ENCODE measurements around the gene ZNF148.

ZNF148 gene

DNA sequence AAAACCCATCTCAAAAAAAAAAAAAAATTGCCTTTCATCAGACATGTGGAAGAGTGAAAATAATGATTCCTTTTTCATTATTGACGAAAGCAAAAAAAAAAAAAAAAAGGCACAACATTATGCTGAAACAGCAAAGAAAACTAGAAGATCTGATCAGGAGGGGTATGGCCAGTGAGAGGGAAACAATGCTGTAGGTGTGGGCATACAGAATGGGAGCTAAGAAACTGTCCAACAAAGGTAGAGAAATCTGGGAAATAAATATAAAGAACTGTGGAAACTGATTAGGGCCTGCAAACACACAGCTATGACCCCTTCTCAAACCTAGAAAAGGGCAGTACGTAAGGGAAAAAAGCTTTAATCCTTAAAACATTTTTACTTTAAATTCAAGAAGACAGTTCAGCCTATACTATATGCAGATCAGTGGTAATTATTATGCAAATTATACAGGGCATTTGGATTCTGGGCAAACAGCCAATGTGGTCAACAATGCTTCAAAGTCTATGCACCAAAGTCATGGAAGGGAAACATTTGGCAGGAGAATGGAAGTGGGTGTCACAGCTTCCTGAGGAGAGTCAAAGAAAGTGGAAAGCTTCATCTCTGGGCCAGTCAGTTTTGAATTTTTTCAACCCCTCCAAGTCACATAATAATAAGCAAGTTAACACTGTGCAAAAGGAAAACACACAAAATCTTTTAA lies 94.3 kb downstream of the ZNF148 start:
- peak; percentile 78 for DNase-seq (ENCODE audit: low read depth)

DNA sequence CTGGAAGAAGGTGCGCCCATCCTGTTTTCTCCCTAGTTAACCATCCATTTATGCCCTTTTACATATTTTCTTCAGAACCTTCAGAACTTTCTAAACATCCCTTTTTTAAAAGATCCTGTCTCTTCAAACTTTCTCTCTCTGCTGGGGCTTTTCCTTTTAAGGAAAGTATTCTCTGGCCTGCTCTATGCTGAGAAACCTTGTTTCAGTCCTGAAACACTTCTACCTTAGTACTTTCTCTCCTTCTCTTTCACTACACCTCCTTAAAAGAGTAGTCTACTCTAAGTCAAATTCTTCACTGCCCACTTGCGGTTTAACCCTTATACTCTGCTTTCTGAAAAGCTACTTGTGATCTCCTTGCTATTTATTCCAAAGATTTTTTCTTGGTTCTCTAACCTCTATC lies 97.0 kb downstream of the ZNF148 start:
- no peak for DNase-seq (ENCODE audit: low read depth)

DNA sequence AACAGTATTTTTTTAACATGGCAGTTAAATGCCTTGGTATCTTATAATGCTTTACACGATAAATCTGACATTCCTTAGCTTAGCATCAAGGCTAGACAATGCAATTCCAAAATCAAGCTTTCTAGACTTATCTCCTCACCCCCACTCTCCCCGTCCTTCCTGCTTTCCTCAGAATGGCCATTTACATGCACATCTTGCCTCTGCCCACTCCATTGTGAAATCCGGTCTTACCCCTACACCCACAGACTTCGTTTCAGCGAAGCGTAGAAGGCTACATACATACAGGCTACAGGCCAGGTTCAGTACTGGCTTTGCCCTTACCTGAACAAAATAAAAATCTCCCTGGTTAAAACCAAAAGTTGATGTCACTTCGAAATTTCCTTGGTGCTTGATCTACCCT lies 104.0 kb downstream of the ZNF148 start:
- DNase-seq (ENCODE audit: low read depth): no peak

DNA sequence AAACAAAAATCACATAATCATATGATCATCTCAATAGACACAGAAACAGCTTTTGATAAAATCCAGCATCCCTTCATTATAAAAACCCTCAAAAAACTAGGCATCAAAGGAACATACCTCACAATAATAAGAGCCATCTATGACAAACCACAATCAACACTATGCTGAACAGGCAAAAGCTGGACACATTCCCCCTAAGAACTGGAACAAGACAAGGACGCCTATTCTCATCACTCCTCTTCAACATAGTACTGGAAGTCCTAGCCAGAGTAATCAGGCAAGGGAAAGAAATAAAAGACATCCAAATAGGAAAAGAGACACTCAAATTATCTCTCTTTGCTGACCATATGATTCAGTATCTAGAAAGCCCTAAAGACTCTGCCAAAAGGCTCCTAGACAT lies 107.7 kb downstream of the ZNF148 start:
- no peak for DNase-seq (ENCODE audit: low read depth)

DNA sequence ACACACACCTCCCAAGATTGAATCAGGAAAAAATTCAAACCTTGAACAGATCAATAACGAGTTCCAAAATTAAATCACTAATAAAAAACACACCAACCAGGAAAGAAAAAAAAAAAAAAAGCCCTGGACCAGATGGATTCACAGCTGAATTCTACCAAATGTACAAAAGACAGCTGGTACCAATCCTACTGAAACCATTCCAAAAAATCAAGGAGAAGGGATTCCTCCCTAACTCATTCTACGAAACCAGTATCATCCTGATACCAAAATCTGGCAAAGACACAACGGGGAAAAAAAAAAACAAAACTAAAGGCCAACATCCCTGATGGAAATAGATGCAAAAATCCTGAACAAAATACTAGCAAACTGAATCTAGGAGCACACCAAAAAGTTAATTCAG lies 108.2 kb downstream of the ZNF148 start:
- no peak for DNase-seq (ENCODE audit: low read depth)

DNA sequence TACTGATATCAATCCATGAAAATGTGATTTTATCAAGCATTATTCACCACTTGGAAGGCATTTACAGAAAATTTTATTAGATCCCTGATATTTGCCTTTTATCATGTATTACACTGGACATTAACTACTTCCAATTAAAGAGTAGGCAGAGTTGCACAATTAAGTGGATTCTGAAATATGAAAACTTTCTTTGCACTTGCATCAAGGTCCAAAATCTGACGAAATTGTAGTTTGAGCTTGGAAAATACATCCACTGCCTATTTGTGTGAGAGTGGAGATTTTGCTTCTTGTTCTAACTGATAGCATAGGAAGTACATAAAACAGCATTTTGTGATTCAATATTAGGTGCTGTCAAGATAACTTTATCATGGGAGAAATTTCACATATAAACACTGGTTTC lies 113.0 kb downstream of the ZNF148 start:
- no peak for DNase-seq (ENCODE audit: low read depth)

DNA sequence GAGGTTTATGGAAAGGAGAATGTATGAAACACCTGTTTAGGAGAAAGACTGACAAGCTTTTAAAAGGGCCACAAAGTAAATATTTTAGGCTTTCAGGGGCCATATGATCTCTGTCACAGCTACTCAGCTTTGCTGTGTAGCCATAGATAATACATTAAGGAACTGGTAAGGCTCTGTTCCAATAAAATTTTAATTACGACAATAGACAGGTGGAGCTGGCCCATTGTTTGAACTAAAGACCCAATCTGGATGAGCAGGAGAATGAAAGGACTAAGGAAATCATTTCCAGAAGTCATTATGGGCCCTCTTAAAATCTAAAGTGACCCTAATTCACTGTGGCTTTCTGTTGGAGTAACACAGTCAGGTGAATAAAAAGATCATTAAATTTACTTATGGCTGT lies 114.1 kb downstream of the ZNF148 start:
- DNase-seq (ENCODE audit: low read depth): no peak

DNA sequence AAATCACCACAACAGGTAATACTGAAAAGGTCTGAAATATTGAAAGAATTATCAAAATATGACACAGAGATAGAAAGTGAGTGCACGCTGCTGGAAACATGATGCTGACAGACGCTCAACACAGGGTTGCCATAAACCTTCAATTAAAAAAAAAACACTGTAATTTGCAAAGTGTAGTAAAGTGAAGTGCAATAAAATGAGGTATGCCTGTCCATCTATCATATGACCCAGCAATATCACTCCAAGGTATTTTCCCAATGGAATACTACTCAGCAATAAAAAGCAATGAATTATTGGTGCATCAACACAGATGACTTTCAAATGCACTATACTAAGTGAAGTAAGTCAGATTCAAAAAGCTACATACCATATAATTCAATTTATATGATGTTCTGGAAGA lies 115.0 kb downstream of the ZNF148 start:
- DNase-seq (ENCODE audit: low read depth): no peak

DNA sequence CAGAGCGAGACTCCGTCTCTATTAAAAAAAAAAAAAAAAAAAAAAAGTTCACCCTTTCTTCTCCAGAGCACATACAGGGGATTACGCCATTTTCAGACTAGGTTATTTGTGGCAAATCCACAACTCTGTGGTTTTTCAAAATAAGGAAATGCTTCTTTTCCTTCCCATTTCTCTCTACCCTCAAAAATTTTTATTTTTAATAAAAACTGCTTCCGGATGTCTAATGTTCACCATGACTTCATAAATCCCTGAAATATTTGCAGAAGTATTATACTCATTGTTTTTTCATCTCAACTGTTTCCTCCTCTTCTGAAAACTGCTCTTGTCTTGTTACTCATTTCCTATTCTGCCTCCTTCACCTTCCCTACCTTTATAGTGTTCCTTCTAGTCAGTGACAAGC lies 117.6 kb downstream of the ZNF148 start:
- DNase-seq (ENCODE audit: low read depth): no peak

DNA sequence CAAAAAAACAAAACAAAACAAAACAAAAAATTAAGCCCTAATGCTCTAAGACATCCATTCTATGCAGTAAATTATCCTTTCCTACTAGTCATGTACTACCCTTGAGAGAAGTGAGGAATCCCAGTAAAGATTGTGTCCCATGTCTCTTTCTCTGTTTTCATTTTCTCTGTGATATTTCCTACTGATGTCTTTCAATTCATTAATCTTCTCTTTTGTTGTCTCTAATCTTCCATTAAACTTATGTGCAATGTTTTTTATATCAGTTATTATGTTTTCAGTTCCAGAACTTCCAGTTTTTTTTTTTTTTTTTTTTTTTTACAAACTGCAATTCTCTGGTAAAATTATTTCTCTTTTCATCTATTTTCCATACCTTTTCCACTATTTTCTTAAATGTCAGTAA lies 118.5 kb downstream of the ZNF148 start:
- no peak for DNase-seq (ENCODE audit: low read depth)

DNA sequence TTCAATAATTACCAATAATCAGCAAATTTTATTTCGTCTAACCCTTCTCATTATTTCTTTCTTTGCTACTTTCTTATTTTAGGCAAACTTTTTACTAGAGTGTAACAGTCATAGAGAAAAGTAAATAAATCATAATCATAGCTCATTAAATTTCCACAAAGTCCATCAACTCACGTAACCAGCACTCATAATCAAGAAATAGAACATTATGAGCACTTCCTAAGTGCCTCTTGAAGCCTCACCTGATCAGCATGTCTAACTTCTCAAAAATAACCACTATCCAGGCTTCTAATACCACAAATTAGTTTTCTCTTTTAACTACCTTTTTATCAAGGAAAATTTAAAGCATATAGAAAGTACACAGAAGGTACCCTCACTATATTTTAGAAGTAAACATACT lies 124.2 kb downstream of the ZNF148 start:
- no peak for DNase-seq (ENCODE audit: low read depth)

DNA sequence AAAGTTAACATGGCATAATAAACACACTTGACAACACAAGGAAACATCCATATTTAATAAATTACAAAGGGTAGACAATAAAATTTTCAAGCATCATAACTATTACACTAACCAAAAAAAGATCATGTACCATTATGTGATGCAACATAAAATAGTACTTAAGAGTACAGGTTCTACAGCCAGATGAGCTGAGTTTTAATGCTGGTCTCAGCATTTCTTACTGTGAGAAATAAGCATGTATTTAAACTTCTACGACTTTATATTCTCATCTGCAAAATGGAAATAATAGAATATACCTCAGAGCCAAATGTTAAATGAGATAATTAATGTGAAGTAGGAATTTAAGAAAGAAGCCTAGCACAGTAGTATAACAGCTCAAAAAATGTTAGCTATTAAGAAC lies 128.9 kb downstream of the ZNF148 start:
- no peak for DNase-seq (ENCODE audit: low read depth)

DNA sequence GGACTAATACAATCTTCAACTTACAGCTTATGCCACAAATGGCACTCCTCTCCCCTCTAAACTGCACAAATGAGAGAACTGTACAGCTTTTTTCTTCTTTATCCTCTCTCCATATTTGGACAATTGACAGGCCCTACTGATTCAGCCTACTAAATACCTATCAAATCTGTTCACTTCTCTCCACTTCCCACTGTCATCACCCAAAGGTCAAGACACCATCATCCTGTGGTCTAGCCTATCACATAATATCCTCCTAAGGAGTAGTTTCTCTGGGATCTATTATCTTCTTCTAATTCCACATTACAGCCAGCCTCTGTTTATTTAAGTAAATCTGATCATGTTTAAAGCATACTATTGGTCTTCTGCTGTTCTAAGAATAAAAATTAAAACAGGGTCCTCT lies 129.6 kb downstream of the ZNF148 start:
- peak; percentile 75 for DNase-seq (ENCODE audit: low read depth)

DNA sequence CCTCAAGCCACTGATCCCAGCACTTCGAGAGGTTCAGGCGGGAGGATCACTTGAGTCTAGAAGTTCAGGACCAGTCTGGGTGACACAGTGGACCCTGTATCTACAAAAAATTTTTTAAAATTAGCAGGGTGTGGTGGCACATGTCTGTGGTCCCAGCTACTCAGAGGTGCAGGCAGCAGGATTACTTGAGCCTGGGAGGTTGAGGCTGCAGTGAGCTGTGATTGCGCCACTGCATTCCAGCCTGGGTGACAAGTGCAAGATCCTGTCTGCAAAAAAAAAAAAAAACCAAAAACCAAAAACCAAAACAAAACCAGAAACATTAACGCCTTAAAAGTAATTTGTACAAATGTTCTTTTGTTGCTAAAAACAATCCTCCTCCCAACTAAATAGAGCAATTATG lies 134.6 kb downstream of the ZNF148 start:
- DNase-seq (ENCODE audit: low read depth): peak; percentile 69

DNA sequence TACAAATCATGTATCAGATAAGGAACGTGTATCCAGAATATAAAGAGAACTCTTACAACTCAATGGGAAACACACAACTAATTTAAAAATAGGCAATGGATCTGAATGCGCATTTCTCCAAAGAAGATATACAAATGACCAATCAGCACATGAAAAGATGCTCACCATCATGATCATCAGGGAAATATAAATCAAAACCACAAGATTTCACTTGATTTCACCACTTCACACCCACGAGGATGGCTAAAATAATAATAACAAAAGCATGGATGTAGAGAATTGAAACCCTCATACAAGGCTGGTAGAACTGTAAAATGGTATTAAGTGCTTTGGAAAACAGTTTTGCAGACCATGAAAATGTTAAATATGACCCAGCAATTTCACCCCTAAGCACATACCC lies 135.9 kb downstream of the ZNF148 start:
- no peak for DNase-seq (ENCODE audit: low read depth)

DNA sequence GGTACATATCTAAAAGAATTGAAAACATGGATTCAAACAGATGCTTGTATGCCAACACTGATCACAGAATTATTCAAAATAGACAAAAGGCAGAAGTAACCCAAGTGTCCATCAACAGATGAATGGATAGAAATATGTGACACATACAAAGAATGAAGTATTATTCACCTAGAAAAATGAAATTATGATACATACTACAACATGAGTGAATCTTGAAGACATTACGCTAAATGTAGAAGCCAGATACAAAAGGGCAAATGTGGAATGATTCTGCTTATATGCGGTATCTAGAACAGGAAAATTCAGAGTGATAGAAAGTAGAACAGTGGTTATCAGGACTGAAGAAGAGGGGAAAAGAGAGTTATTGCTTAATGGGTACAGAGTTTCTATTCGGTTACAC lies 136.4 kb downstream of the ZNF148 start:
- no peak for DNase-seq (ENCODE audit: low read depth)

DNA sequence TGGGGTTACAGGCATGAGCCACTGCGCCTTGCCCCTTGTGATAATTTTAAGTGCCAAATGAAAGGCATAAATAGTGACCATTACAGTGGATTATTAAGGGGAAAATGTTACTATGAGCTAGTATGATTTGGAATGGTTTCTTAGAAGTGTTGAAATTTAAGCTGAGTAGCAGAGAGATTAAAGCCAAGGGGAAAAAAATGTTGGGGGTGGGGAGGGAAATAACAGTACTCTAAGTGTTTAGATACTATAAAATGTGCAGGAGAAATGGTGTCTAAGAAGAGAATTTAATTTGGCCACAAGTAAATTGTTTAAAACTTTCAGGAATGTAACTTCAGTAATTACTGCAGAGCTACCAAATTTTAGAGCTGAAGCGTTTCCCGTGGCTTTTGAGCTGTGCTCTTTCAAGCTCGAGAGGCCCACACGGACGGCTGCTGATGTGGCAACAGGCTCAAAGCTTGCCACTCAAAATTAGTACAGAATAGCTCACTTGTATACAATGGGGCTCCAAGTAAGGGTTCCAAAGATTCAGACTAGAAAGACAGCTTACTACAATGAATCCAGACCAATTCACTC lies 138.7 kb downstream of the ZNF148 start:
- peak; percentile 67 for DNase-seq (ENCODE audit: low read depth)

DNA sequence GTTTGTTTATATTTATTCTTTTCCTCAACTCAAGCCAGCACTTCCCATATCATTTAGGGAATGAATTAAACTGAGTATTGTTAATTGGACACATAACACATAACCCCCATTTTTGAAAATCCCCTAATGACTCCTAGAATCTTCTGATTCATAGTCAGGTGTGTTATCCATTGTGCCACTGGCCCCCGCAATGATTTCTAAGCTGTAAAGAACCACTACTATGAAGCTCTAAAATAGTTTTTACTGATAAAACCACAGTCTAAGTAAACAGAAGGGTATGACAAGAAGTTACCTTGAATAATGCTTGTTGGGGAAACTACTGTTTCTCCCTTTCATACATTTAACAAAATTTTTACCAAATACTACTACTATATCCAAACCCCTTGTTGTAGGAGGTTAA lies 140.3 kb downstream of the ZNF148 start:
- DNase-seq (ENCODE audit: low read depth): no peak

DNA sequence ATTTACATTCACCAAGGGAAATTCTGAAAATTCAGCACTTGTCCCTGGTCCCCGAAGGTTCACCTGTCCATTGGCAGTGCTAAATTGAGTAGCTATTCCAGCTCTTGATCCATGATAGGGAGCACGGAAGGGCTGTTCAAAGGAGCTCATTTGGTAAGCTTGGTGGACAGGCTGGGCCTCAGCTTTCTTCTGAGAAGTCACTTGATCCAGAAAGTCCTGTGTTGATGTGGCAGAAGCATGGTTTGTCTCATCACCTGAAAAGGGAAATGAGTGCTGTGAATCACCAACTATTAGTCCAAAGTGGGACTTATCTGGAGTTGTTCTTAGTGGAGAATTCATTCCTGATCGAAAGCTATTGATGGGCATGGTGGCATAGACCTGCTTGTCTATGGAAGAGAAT lies 142.7 kb downstream of the ZNF148 start:
- DNase-seq (ENCODE audit: low read depth): no peak

DNA sequence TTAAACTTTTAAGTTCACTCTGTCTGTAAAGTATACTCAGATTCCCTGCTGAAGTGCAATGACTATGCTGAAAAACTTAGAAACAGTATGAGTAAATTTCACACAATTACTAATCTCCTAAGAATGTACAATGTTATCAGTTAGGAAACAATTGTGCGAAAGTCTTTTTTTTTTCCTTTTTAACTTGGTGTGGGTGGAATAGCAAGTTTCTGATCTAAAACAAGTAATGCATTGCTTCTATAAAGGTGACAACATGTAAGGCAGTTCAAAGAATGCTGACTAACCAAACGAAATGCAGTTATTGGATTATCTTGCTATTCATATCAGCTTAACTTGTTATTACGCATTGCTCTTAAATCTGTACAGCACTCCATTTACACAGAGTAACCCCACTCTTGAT lies 143.2 kb downstream of the ZNF148 start:
- DNase-seq (ENCODE audit: low read depth): peak; percentile 81

DNA sequence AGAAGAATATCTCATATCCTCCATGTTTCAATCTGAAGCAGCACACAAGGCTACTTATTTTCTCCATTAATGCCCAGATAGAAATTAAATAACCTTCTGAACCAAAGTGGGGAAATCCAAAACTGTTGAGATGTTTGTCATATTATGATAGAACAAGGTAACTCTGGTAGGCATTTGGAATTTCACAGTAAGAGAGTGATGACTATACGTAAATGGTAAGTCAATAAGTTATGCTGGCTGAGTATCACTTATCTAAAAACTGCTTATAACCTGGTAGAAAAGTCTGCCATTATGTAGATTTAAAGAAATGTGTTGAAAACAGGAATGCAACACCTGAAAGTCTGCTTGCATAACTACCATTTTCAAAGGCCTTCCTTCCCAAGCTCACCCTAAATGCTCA lies 145.4 kb downstream of the ZNF148 start:
- DNase-seq (ENCODE audit: low read depth): no peak

DNA sequence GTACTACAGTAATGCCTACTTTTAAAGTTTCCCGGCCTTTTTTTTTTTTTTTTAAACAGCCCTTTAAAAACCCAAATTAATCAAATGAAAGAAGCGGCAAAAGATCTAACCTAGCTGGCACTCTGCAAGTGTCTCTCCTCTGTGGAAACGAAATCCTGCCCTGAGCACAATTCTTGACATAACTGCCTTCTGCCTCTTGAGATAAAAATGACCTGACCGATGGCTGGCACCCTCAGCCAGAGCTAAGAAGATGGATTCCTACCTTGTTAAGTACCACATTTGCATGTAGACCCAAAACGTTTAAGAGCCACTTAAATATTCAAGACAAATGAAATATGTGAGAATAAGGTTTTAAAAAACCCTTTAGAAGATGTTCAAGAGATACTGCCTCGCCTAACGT lies 146.0 kb downstream of the ZNF148 start:
- no peak for DNase-seq (ENCODE audit: low read depth)

DNA sequence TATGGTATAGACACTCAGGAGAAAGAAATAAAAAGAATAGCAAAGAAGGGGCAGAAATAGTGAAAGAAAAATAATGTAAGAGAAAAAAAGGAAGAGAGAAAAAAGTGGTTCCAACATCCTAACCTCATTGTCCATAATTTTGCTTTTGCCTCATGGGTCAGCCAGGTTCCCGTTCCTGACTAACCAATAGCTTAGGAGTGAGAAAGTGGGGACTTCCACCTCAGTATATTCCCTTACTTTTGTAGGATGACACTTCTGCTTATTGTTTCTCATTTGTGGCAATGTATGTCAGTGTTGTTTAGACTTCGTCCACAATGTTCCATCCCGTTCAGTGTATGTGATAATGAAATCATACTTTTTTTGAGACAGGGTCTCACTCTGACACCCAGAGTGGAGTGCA lies 153.3 kb downstream of the ZNF148 start:
- no peak for DNase-seq (ENCODE audit: low read depth)

DNA sequence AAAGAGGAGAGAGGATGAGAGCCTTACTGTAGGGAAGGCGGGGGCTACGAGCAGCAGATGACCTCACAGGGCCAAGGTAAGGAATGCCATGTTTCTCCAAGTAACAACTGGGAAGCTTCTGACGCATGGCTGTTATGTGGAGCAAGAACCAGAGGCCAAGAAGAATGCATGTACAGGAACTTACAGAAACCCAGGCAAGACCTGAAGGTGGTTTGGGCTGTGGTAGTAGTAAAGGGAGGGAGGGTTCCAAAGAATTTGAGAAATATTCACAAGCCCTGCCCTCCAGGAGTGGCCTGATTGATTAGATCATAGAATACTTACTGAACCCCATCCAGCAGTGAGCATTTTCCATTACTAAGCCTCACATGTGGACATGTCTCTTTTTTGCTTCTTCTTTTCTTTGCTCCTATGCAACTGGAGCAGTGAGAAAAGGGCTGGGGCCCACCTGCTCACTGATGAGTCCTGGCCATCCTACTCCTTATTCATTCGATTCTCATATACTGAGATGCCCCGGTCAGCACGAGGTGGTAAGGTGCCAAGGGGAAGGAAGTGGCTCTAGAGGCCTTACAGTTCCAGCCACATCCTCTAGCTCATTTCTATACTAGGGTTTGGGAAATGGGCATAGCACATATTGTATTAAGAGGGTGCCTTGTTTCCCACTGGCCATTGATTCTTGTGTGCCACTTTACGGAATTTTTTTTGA lies 154.2 kb downstream of the ZNF148 start:
- DNase-seq (ENCODE audit: low read depth): peak; percentile 65
